IMR-90 (cell line): Measurements from ENCODE around the gene PLA2G4F. TPM values are rescaled to one million over a fixed set of nuclear protein-coding genes. Genes with fewer than 3 reads are reported as not detected.

Experiments
- ATAC-seq: fragments of 200-7000 bp; cut with Tn5 transposase; 2 replicates; pipeline ENCODE4 v1.9.1; 2020; ENCODE audit warnings: low read depth, mild to moderate bottlenecking, moderate library complexity
- BruUV-seq: library from RNA; stranded (reverse); fragments of 400-500 nt; replicated peaks from 2 replicates; lab custom pipeline; 2021; lab: Mats Ljungman, UMichigan
- CTCF ChIA-PET: fragments of 300-600 bp; formaldehyde crosslinking; extraction: SDS; loops from one replicate; lab custom pipeline; 2021; ENCODE audit warnings: antibody characterized with exemption; lab: Yijun Ruan, JAX
- POLR2A ChIA-PET: fragments of 300-600 bp; sonication (Branson Sonifier 250); formaldehyde crosslinking; loops from one replicate; lab custom pipeline; 2022; ENCODE audit warnings: antibody characterized with exemption; ENCODE audit not compliant: unreplicated experiment; lab: Charles Lee
- DNase-seq: peaks from one replicate; pipeline ENCODE4 v3.0.0; 2013
- H2AFZ ChIP-seq: replicated peaks from 2 replicates; pipeline ENCODE3; 2013; ENCODE audit warnings: low read length, mild to moderate bottlenecking; ENCODE audit not compliant: poor library complexity
- H2AK5ac ChIP-seq: 2 replicates; pipeline ENCODE4 v1.6.1; 2013; ENCODE audit warnings: low read depth, low read length, inconsistent platforms
- H2AK9ac ChIP-seq: replicated peaks from 2 replicates; pipeline ENCODE3; 2013; ENCODE audit warnings: mild to moderate bottlenecking, low read depth, low read length, moderate library complexity; ENCODE audit not compliant: poor library complexity
- H2BK120ac ChIP-seq: 2 replicates; pipeline ENCODE4 v1.6.1; 2013; ENCODE audit warnings: low read depth, low read length, inconsistent platforms
- H2BK15ac ChIP-seq: 3 replicates; pipeline ENCODE4 v1.6.1; 2013; ENCODE audit warnings: low read depth, low read length, inconsistent platforms
- H2BK20ac ChIP-seq: 2 replicates; pipeline ENCODE4 v1.6.1; 2013; ENCODE audit warnings: low read depth, mild to moderate bottlenecking, inconsistent platforms, low read length, moderate library complexity
- H2BK5ac ChIP-seq: 2 replicates; pipeline ENCODE4 v1.6.1; 2013; ENCODE audit warnings: mild to moderate bottlenecking, low read depth, low read length, inconsistent platforms; ENCODE audit not compliant: poor library complexity, severe bottlenecking
- H3K14ac ChIP-seq: replicated peaks from 2 replicates; pipeline ENCODE4 v1.6.1; 2013; ENCODE audit warnings: low read depth, low read length, inconsistent platforms
- H3K18ac ChIP-seq: 2 replicates; pipeline ENCODE4 v1.6.1; 2013; ENCODE audit warnings: low read depth, low read length, control low read depth
- H3K23ac ChIP-seq: 2 replicates; pipeline ENCODE4 v1.6.1; 2013; ENCODE audit warnings: low read depth, low read length, inconsistent platforms
- H3K27ac ChIP-seq: 2 replicates; pipeline ENCODE4 v1.5.1; 2013; ENCODE audit warnings: mild to moderate bottlenecking, control low read depth, low read length; ENCODE audit not compliant: insufficient read depth
- H3K27me3 ChIP-seq: 2 replicates; pipeline ENCODE4 v1.6.1; 2013; ENCODE audit warnings: low read length; ENCODE audit not compliant: control insufficient read depth, insufficient read depth
- H3K36me3 ChIP-seq: 2 replicates; pipeline ENCODE4 v1.6.1; 2013; ENCODE audit warnings: low read length, mixed read lengths; ENCODE audit not compliant: control insufficient read depth, insufficient read depth
- H3K4ac ChIP-seq: 2 replicates; pipeline ENCODE4 v1.6.1; 2013; ENCODE audit warnings: low read depth, low read length, inconsistent platforms
- H3K4me1 ChIP-seq: 2 replicates; pipeline ENCODE4 v1.6.1; 2013; ENCODE audit warnings: low read length, mixed read lengths; ENCODE audit not compliant: control insufficient read depth, insufficient read depth
- H3K4me2 ChIP-seq: 2 replicates; pipeline ENCODE4 v1.6.1; 2013; ENCODE audit warnings: low read depth, mild to moderate bottlenecking, control low read depth, low read length, moderate library complexity
- H3K4me3 ChIP-seq: 2 replicates; pipeline ENCODE4 v1.5.1; 2013; ENCODE audit warnings: low read depth, mild to moderate bottlenecking, control low read depth, low read length, moderate library complexity; ENCODE audit not compliant: insufficient read depth
- H3K56ac ChIP-seq: 2 replicates; pipeline ENCODE4 v1.6.1; 2013; ENCODE audit warnings: low read length, inconsistent platforms; ENCODE audit not compliant: insufficient read depth; ENCODE audit errors: extremely low read depth
- H3K79me1 ChIP-seq, 2 experiments: 2 replicates each; pipeline ENCODE4 v1.6.1; 2013; ENCODE audit warnings: low read length in 2 of 2, inconsistent platforms in 1 of 2, low read depth in 1 of 2
- H3K9ac ChIP-seq: 2 replicates; pipeline ENCODE4 v1.6.1; 2013; ENCODE audit warnings: low read depth, low read length, control low read depth
- H3K9me1 ChIP-seq: 2 replicates; pipeline ENCODE4 v1.6.1; 2013; ENCODE audit warnings: low read length, inconsistent platforms; ENCODE audit not compliant: insufficient read depth
- H3K9me3 ChIP-seq: 2 replicates; pipeline ENCODE4 v1.6.1; 2013; ENCODE audit warnings: low read length; ENCODE audit not compliant: control insufficient read depth, insufficient read depth
- H4K20me1 ChIP-seq: 2 replicates; pipeline ENCODE4 v1.6.1; 2013; ENCODE audit warnings: low read length, inconsistent platforms; ENCODE audit not compliant: insufficient read depth
- H4K5ac ChIP-seq: 2 replicates; pipeline ENCODE4 v1.6.1; 2013; ENCODE audit warnings: mild to moderate bottlenecking, low read depth, low read length, control low read depth
- H4K8ac ChIP-seq, 2 experiments: 2 replicates each; pipeline ENCODE4 v1.6.1; 2013; ENCODE audit warnings: low read depth in 2 of 2, low read length in 2 of 2, control low read depth in 1 of 2, inconsistent platforms in 1 of 2
- H4K91ac ChIP-seq: 2 replicates; pipeline ENCODE4 v1.6.1; 2013; ENCODE audit warnings: low read depth, low read length, inconsistent platforms; ENCODE audit not compliant: insufficient read depth
- BHLHE40 ChIP-seq: fragments of 150-350 bp; IDR thresholded peaks from 2 replicates; pipeline ENCODE4 v1.6.1; 2016; ENCODE audit warnings: mild to moderate bottlenecking, low read depth, low read length
- CEBPB ChIP-seq: IDR thresholded peaks from 2 replicates; pipeline ENCODE4 v1.6.1; 2012; ENCODE audit warnings: low read depth, low read length, improper control_type of control experiment
- CHD1 ChIP-seq: IDR thresholded peaks from 2 replicates; pipeline ENCODE4 v1.6.1; 2012; ENCODE audit warnings: low read depth, low read length, improper control_type of control experiment
- CTCF ChIP-seq: conservative IDR thresholded peaks from 2 replicates; pipeline ENCODE4 v1.5.1; 2012; ENCODE audit warnings: mild to moderate bottlenecking, low read depth, low read length, improper control_type of control experiment
- ELK1 ChIP-seq: fragments of 150-350 bp; IDR thresholded peaks from 2 replicates; pipeline ENCODE4 v1.6.1; 2016; ENCODE audit warnings: low read depth, mild to moderate bottlenecking, low read length, moderate library complexity, borderline replicate concordance
- FOS ChIP-seq: fragments of 150-350 bp; IDR thresholded peaks from 2 replicates; pipeline ENCODE4 v1.6.1; 2016; ENCODE audit warnings: low read depth, low read length
- MAFK ChIP-seq: IDR thresholded peaks from 2 replicates; pipeline ENCODE4 v1.6.1; 2012; ENCODE audit warnings: low read depth, low read length, improper control_type of control experiment
- MAZ ChIP-seq: IDR thresholded peaks from 2 replicates; pipeline ENCODE4 v1.6.1; 2012; ENCODE audit warnings: low read depth, mild to moderate bottlenecking, low read length, improper control_type of control experiment, moderate library complexity, borderline replicate concordance
- MXI1 ChIP-seq: IDR thresholded peaks from 2 replicates; pipeline ENCODE4 v1.6.1; 2012; ENCODE audit warnings: low read depth, mild to moderate bottlenecking, low read length, moderate library complexity, borderline replicate concordance
- NFE2L2 ChIP-seq: fragments of 150-350 bp; IDR thresholded peaks from 2 replicates; pipeline ENCODE4 v1.6.1; 2016; ENCODE audit warnings: low read depth, mild to moderate bottlenecking, low read length
- POLR2A ChIP-seq: IDR thresholded peaks from 2 replicates; pipeline ENCODE4 v1.6.1; 2012; ENCODE audit warnings: mild to moderate bottlenecking, low read depth, low read length
- RAD21 ChIP-seq: IDR thresholded peaks from 2 replicates; pipeline ENCODE4 v1.6.1; 2012; ENCODE audit warnings: low read length, improper control_type of control experiment
- RCOR1 ChIP-seq: IDR thresholded peaks from 2 replicates; pipeline ENCODE4 v1.6.1; 2012; ENCODE audit warnings: mild to moderate bottlenecking, low read length, improper control_type of control experiment; ENCODE audit not compliant: insufficient replicate concordance
- RFX5 ChIP-seq: IDR thresholded peaks from 2 replicates; pipeline ENCODE4 v1.8.0; 2012; ENCODE audit warnings: low read depth, mild to moderate bottlenecking, low read length, moderate library complexity
- SMC3 ChIP-seq: fragments of 150-350 bp; IDR thresholded peaks from 2 replicates; pipeline ENCODE4 v1.6.1; 2016; ENCODE audit warnings: low read depth, mild to moderate bottlenecking, antibody characterized with exemption, low read length, moderate library complexity
- WGBS, 2 experiments: methylation state at CpG; one replicate each; pipeline versions ENCODE4 v1.1.5 to v1.1.7; 2013; ENCODE audit warnings: missing lambda C conversion rate in 2 of 2; ENCODE audit not compliant: insufficient read length in 1 of 2; ENCODE audit errors: extremely low coverage in 2 of 2; 5-methylcytosine and 5-hydroxymethylcytosine counted together
- dilution Hi-C: fragments of 300-500 bp; cut with HindIII; formaldehyde crosslinking; loops from one replicate; pipeline ENCODE4 v1.14.3; 2018; ENCODE audit warnings: low sequenced_read_pairs; ENCODE audit not compliant: unreplicated experiment
- in situ Hi-C: fragments of 300-500 bp; cut with MboI; formaldehyde crosslinking; loops from 3 replicates; pipeline ENCODE4 v1.14.3; 2019; ENCODE audit warnings: low sequenced_read_pairs, inconsistent platforms, mixed read lengths
- intact Hi-C: fragments of 100-400 bp; cut with micrococcal nuclease; formaldehyde crosslinking; loops from 2 replicates; pipeline ENCODE4 v1.10.0; 2022
- polyA plus RNA-seq, 3 experiments: library from polyadenylated mRNA; depleted of rRNA; stranded (reverse); fragments of >200 nt; gene quantifications; 2 replicates each; pipeline ENCODE4 v1.2.3, GENCODE V29; 2012; ENCODE audit warnings: low replicate concordance in 1 of 3
- total RNA-seq: library from RNA; depleted of rRNA; stranded (reverse); fragments of >200 nt; gene quantifications from 2 replicates; pipeline ENCODE4 v1.2.3, GENCODE V29; 2012
- TF ChIP-seq, protein P1 (sequence below): fragments of 150-350 bp; IDR thresholded peaks from 2 replicates; pipeline ENCODE4 v1.6.1; 2017; ENCODE audit warnings: mild to moderate bottlenecking, antibody characterized with exemption, low read length, low read depth

Gene PLA2G4F
- total and polyA plus RNA-seq, 2 of the 4 experiments (the other 2 are of a cell fraction) = not detected

DNA sequence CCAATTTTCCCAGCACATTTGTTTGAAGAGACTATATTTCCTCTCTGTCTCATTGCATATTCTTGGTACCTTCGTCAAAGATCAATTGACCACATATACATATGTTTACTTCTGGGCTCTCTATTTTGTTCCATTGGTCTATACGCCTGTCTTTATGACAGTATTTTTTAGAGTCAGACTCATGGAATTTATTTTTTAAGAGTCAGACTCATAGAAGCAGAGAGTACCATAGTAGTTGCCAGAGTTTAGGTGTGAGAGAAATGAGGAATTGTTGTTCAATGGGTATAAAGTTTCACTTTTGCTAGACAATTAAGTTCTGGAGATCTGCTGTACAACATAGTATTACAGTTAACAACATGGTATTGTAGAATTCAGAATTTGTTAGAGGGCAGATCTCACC is 27.1 kb downstream of the PLA2G4F start:
- H4K20me1 ChIP-seq = no peaks in the 10 kb centered on the region
- no peaks in the 10 kb centered on the region for H3K36me3 ChIP-seq
- CTCF ChIA-PET = interaction anchor here (0.7 kb wide), 1 partner anchor 50 kb away, joined by 3 read pairs; no protein-coding TSS in a partner anchor
- intact Hi-C loops (no loop called here), dilution Hi-C loops (no loop called here), in situ Hi-C loops (no loop called here)
- DNase-seq = no peak
- H3K79me1 ChIP-seq = no peaks in the 10 kb centered on the region
- H2BK120ac ChIP-seq = no peak overlapping the region
- H2AK9ac ChIP-seq = no peak overlapping the region
- no peak overlapping the region for H4K8ac ChIP-seq
- H3K9ac ChIP-seq = no peak overlapping the region
- H3K4me2 ChIP-seq = no peak overlapping the region
- H2AFZ ChIP-seq = no peak overlapping the region
- H2BK20ac ChIP-seq = no peak overlapping the region
- TF ChIP-seq MAZ = no peak
- no peak for TF ChIP-seq FOS
- TF ChIP-seq RAD21 = no peak
- TF ChIP-seq CTCF = no peak
- no peak for TF ChIP-seq RCOR1
- TF ChIP-seq MAFK = no peak
- no peak for TF ChIP-seq ELK1
- no peak for TF ChIP-seq BHLHE40
- TF ChIP-seq RFX5 = no peak
- no peak for TF ChIP-seq MXI1
- TF ChIP-seq CHD1 = no peak
- TF ChIP-seq, protein P1, sequence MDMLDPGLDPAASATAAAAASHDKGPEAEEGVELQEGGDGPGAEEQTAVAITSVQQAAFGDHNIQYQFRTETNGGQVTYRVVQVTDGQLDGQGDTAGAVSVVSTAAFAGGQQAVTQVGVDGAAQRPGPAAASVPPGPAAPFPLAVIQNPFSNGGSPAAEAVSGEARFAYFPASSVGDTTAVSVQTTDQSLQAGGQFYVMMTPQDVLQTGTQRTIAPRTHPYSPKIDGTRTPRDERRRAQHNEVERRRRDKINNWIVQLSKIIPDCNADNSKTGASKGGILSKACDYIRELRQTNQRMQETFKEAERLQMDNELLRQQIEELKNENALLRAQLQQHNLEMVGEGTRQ = no peak
- no peak for TF ChIP-seq NFE2L2
- no peak for TF ChIP-seq SMC3
- no peak for TF ChIP-seq POLR2A
- TF ChIP-seq CEBPB = no peak
- no peaks in the 10 kb centered on the region for H3K9me3 ChIP-seq
- POLR2A ChIA-PET = no interaction called here
- no peaks in the 10 kb centered on the region for H3K4me1 ChIP-seq
- no peak overlapping the region for H3K4ac ChIP-seq
- no peak overlapping the region for H4K5ac ChIP-seq
- BruUV-seq = no TSS peak
- H3K27ac ChIP-seq = no peak overlapping the region
- H3K27me3 ChIP-seq = peaks cover 40% of the 10 kb centered on the region
- H3K4me3 ChIP-seq = no peak overlapping the region
- no peak overlapping the region for H2BK15ac ChIP-seq
- H2BK5ac ChIP-seq = no peak overlapping the region
- H4K91ac ChIP-seq = no peak overlapping the region
- no peaks in the 10 kb centered on the region for H3K9me1 ChIP-seq
- H3K18ac ChIP-seq = no peak overlapping the region
- no peak overlapping the region for H2AK5ac ChIP-seq
- no peak overlapping the region for H3K14ac ChIP-seq
- H3K23ac ChIP-seq = no peak overlapping the region
- WGBS, 2 experiments = no CpG with 5 or more reads among the region's 2 CpGs
- no peak for ATAC-seq
- H3K56ac ChIP-seq = no peak overlapping the region
